Stimulated activated CD8-positive, alpha-beta memory T cell treated with anti-CD3 and anti-CD28 coated beads, Interleukin-4, amount 100 ng/mL, for 4 hours (primary cell): Measurements from ENCODE around the gene SHANK1.

Experiments used
- DNase-seq, 2 donors: peaks; one replicate each; pipeline ENCODE4 v3.0.0-alpha.2; 2020; ENCODE audit warnings: low read depth in 2 of 2, low spot score in 1 of 2

SHANK1 gene

GRCh38 chr19:50690439-50690838 lies 29.2 kb downstream of the SHANK1 start:
- no peak for DNase-seq

- no peak for DNase-seq
Observed at GRCh38 chr19:50688766-50689165, 30.8 kb downstream of the SHANK1 start.

- DNase-seq = no peak
Observed at GRCh38 chr19:50686310-50687032, 33.1 kb downstream of the SHANK1 start.

GRCh38 chr19:50679177-50680125 lies 40.2 kb downstream of the SHANK1 start:
- DNase-seq = peak; percentile 40 to 54

GRCh38 chr19:50678323-50678722 lies 41.3 kb downstream of the SHANK1 start:
- DNase-seq = no peak

GRCh38 chr19:50677636-50678035 lies 42.0 kb downstream of the SHANK1 start:
- DNase-seq = no peak

GRCh38 chr19:50676625-50677197 lies 42.9 kb downstream of the SHANK1 start:
- no peak for DNase-seq

GRCh38 chr19:50673118-50673517 lies 46.5 kb downstream of the SHANK1 start:
- no peak for DNase-seq

GRCh38 chr19:50670102-50670380 lies 49.6 kb downstream of the SHANK1 start:
- DNase-seq = no peak

- peak in 1 of 2 donors; percentile 9 for DNase-seq
Observed at GRCh38 chr19:50669302-50670101, 50.1 kb downstream of the SHANK1 start.

GRCh38 chr19:50668879-50669278 lies 50.7 kb downstream of the SHANK1 start:
- DNase-seq = no peak

GRCh38 chr19:50668416-50668815 lies 51.2 kb downstream of the SHANK1 start:
- no peak for DNase-seq

- DNase-seq = no peak
Observed at GRCh38 chr19:50667759-50668231, 51.8 kb downstream of the SHANK1 start.

- no peak for DNase-seq
Observed at GRCh38 chr19:50667177-50667758, 52.3 kb downstream of the SHANK1 start.

GRCh38 chr19:50666346-50667176 lies 53.0 kb downstream of the SHANK1 start:
- DNase-seq = no peak

- no peak for DNase-seq
Observed at GRCh38 chr19:50664204-50664603, 55.4 kb downstream of the SHANK1 start.

GRCh38 chr19:50663482-50663790 lies 56.2 kb downstream of the SHANK1 start:
- DNase-seq = no peak

GRCh38 chr19:50662651-50663481 lies 56.7 kb downstream of the SHANK1 start:
- no peak for DNase-seq
